Stimulated activated CD4-positive, alpha-beta T cell treated with anti-CD3 and anti-CD28 coated beads, Interleukin-4, amount 100 ng/mL, for 48 hours (primary cell): Measurements from ENCODE around the gene KHDC4.

Experiments
- DNase-seq, 2 donors: peaks; one replicate each; pipeline ENCODE4 v3.0.0-alpha.2; 2020; ENCODE audit warnings: low read depth in 2 of 2

Gene KHDC4

DNA sequence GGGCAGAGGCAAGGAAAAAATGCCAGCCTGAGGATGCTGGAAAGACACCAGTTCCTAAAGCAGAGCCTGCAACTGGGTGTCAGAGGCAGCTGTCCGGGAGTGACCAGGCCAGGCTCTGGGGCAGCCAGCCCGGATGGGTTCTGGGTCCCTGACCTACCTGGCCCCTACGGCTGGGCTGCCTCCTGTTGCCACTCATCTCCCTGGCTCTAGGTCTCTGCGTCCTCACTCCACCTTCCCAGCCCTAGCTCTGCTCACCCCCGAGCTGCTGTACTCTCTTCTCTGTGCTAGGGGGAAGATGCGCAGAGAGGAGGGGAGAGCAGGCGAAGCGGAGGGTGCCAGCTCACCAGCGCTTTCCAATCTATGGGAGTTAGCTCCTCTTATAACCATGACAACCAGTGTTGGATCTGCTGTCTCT lies 35.2 kb upstream of the KHDC4 start:
- DNase-seq: no peak

DNA sequence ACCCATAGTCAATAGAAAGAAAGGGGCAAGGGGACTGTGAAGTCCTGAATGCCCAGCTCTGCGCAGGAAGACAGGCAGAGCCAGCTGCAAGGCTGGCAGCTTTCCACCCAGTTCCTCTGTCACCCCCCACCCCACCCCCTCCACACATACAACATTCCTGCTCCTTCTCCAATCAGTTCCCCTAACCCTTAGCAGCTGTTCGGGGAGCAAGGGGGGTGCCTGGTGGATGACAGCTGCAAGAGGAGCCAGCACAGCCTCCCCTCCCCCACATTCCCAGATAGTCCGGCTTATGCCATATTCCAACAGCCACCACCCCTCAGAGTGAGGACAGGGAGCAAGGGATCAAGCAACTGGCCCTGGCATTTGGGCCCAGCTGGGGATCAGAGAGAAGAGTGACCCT lies 34.5 kb upstream of the KHDC4 start:
- no peak for DNase-seq

DNA sequence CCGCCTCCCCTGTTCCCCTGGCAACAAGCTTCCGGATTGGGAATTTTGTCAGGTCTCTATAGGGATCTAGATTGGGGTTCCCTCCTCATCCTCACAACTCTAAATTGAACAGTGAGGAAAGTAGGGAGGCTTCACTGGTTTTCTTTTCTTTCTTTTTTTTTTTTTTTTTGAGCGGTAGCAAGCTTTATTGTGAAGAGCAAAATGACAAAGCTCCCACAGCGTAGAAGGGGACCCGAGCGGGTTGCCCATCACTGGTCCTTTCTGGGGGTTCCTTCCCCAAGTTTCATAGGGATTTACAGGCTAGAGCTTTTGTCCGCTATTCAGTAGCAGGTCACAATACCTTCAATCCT lies 33.8 kb upstream of the KHDC4 start:
- no peak for DNase-seq

DNA sequence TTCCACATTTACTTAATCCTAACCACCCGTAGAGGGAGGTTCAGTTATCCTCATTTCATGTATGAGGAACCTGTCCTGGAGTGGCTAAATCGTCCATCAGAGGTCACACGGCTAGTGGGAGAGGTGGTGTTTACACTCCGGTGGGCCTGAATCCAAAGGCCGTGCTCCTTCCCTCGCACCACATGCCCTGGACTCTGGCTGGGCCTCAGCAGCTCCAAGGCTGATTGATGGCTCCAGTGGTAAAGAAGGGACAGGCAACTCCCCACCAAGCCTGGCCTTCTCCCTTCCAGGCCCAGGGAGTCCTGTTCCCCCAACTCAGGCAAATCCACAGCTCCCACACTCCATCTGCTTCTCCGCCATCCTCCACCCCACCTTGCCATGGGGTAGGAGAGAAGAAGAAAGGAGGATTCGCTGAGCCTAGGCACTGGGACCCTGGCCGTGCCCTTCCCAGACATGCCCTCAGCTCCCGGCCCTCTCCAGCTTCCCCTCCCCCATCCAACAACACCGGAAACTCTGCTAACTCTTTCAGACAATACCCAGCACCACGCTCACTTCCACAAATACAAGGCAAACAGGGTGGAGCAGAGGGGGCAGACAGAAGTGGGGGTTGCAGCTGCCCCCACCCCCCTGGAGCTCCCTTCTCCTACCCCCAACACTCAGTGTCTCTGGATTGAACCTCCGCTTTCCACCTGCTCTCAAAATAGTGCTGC lies 33.3 kb upstream of the KHDC4 start:
- DNase-seq: no peak

DNA sequence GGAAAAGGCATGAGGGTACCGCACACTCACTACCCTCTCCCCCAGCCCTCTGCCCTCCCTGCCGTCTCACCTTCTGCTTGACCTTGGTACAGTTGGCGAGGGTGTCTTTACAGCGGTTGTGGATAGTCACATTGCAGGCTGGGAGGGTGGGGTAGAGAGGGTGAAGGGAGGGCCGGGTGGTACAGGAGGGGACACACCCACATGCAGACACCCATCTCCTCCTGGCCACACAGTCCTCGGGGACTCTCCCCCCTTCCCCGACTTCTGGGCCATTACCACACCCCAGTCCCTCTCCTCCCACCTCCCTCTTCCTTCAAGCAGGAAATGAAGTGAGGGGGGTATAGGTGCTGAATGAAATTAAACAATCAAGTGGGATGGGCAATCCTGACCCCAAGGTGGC lies 32.5 kb upstream of the KHDC4 start:
- no peak for DNase-seq

DNA sequence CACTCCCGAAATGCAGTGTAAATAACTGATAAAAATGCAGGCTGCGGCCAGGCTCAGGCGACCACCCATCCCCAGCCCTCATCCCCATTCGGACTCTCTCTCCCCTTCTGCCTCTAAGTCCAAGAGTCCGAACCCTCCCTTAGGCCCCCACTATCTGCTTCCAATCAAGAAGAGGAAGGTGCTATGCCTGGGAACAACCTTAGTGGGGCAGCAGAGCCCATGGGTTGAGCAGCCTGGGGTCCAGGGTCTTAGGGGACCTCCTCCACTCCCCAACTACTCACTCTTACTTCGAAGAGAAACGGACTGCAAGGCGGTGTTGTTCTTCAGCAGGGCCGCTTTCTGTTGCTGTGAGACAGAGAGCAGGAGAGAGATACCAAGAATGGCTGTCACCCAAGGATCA lies 31.9 kb upstream of the KHDC4 start:
- no peak for DNase-seq

DNA sequence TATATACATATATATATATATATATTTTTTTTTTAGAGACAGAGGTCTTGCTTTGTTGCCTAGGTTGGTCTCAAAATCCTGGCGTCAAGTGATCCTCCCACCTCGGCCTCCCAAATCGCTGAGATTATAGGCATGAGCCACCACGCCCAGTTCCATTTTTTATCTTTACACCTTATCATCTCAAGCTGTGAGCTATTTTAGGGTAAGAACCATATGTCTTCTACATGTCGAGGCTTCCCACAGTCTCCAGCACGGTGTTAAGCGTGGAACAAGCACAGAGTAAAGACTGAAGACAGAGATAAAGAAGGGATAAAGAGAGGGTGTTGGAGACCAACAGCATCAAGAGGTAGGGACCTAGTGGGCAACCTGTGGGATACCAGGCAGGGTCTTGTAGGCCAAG lies 30.0 kb upstream of the KHDC4 start:
- DNase-seq: no peak

DNA sequence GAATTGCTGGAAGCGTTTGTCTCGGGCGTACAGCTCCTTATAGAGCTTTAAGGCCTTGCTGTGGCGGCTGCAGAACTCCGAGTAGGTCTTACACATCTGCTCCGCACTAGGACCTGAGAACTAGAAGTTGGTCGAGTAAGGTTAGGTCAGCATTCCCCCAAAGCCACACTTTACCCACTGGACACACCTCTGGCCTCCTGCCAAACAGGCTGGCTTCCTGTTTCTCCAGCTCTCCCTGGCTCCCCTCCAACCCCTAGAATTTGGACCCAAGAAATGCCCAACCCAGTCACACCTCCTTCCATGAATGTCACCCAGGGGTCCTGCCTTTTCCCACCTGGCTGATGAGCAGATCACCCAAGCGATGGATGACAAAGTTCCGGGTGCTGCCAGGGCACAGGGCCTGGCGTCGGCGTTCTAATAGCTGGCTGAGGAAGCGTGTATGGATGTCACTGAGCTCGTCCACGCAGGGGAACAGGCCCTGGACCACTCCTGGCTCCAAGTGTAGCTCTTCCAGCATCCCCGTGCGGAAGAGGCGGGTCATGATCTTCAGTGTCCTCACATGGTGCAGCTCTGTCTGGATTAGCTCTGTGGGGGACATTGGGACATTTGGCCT lies 28.5 kb upstream of the KHDC4 start:
- DNase-seq: no peak

DNA sequence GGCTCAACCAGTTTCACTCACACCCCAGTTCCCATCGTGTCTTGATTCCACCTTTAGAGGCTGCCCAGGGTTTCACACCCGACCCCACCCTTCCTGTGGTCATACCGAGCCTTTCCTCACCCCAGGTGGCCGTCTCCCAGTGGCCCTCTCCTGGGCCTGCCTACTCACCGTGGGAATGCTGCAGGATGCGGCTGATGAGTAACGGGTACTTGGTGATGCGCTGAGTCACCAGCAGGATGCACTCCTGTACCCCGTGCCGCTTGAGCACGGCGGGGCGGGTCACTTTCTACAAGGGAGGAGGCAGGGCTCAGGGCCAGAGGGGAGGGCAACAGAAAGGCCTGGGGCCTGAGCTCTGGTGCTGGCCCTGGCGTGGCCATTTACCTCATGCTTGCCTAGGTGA lies 27.7 kb upstream of the KHDC4 start:
- no peak for DNase-seq

DNA sequence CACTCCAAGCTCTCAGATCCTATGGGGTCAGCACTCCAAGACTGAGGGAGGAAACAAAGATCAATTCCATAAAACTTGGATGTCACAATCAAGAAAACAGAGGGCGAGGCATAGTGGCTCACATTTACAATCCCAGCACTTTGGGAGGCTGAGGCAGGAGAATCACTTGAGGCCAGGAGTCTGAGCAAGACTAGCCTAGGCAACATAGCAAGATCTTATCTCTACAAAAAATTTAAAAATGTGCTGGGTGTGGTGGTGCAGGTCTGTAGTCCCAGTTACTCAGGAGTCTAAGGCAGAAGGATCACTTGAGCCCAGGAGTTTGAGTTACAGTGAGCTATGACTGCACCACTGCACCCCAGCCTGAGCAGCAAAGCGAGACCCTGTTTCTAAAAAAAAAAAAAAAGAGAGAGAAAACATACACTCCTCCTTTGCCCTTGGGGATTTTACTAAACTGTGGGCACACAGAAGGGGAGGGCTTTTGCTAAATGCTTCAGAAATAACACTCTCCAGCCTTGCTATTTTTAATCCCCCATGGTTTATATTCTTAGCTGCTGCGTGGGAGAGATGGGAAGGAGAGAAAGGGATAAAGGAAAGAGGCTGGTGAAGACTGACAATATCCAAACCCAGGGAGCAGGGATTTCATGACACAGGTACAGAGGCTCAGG lies 26.0 kb upstream of the KHDC4 start:
- DNase-seq: no peak

DNA sequence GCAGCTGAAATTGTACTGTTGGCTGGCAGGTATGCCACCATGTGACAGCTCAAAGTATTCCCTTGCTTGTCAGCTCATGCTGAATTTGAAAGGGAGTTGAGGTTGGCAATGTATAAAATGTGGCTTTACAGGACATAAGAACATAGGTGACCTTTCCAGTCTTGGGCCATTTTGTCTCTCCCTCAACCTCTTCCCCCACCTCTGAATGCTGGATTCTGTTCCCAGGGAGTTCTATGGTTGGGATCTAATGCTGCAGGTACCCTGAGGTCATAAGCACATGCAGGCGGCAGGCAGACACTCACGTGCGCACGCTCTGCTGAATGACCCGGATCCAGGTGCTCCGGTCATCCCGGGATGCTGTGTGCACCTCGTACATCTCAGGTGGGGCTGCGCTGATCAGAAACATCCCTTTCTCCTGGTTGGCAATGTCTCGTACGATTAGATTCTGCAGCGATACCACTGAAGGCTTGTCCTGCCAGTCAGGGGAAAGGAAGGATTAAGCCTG lies 23.2 kb upstream of the KHDC4 start:
- no peak for DNase-seq

DNA sequence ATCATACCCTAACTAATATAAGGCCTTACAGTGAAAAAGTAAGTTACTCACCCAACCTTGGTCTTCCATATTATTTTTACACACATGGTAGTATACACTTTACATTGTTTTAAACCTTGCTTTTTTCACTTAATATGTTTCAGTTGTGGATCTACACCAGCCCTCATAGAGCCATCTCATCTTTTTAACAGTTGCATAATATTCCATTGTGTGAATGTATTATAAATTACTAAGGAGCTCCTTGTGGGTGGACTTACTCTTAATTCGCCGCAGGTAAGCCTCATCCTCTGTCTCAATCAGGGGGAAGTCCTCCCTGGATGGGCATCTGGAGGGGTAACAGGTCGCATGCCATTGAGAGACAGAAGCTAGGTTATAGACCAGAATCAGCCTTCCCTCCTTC lies 20.4 kb upstream of the KHDC4 start:
- DNase-seq: no peak

DNA sequence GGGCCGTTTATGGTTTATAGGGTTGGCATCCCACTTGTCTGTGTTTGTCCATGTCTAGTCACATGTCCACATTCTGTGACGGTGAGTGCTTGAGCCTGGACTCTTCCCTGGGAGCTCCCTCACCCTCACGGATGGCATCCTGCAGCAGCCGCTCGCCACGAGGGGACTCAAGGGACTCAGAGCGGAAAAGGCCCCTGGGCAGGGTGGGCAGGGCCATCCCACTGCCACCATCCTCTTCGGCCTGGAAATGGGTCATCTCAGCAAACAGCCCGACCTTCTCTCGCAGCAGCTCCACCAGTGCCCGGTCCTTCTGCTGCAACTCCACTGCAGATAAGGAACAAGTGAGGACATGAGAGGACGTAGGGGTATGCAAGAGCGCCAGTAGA lies 18.3 kb upstream of the KHDC4 start:
- DNase-seq: no peak

DNA sequence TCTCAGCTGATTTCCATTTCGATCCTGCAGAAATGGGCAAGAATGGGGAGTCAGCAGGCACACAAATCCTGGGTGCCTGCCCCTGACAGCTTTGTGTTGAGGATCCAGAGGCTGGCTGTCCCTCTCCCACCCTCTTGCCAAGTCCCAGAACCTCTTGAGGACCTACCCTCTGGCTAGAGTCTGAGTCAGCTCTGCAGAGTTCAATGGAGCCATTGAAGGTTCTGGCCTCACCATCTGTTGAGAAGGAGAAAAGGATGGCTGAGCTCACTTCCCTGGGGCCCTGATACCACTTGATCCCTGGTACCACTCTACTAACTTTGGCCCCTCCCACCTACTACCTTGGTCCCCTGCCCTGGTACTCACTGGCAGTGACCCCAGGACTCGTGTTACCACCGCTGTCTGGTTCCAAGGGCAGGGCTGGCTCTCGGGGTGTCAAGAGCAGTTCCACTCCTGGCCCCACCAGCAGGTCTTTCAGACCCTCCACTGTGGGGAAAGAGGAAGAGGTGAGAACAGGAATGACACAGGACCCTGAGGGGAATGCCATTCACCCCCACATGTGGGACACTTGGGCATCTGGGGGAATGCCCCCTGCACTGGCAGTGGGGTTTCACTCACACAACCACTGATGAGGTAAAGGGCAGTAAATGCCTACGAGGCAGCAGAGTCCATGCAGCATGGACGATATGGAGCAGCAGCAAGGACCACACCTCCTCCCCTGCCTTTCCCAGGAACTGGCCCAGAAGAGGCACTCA lies 17.7 kb upstream of the KHDC4 start:
- no peak for DNase-seq

DNA sequence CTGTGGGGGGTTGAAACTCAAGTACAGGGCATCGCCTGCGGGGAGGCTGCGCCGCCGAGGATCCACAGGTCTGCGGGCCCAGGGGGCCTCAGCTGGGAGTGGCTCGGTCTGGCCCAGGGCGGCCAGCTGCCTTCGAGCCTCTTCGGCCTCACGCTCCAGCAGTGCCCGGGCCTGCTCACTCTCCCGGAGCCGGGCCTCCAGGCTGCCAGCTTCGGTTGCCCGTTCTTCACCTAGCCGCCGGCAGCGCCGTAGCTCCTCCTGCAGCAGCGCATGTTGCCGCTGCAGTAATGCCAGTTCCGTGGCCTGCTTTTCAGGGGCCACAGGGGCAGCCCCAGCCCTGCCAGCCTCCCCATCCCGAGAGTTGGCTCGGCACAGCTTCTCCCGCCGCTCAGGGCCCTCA lies 16.6 kb upstream of the KHDC4 start:
- DNase-seq: no peak

DNA sequence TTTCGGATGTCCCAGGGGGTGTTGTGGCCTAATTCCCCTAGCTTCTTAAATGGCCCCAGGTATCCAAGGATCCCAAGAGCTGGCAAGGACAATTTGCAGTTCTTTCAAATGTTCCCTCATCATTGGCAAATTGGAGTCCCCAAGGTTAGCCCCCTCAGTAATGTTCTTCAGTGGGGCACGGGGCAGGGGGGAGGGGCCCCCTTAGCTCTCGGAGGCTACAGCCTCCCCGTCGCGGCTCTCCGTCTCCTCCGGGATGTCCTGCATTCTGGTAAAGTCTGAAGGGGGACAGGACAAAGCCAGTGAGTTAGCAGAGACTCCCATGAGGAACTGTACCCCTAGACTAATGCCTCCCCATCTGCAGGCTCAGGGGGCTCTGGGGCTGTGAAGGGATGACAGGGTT lies 13.5 kb upstream of the KHDC4 start:
- no peak for DNase-seq

DNA sequence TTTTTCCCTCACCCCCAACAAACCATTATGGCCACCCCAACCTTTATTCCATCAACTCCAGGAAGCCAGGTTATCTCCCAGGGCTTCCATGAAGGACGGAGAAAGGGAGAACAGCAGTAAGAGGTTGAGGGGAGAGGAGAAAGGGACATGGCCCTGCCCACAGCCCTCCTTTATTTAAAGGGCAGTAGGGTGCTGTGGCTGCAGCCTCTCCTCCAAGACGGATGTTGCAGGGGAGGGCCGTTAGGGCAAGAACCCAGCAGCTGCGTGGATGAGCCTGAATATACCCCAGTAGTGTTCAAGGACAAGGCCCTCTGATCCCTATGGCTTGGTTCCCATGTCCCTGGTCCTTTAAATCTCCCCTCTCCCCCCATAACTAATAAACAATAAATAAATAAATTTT lies 13.1 kb upstream of the KHDC4 start:
- DNase-seq: no peak

DNA sequence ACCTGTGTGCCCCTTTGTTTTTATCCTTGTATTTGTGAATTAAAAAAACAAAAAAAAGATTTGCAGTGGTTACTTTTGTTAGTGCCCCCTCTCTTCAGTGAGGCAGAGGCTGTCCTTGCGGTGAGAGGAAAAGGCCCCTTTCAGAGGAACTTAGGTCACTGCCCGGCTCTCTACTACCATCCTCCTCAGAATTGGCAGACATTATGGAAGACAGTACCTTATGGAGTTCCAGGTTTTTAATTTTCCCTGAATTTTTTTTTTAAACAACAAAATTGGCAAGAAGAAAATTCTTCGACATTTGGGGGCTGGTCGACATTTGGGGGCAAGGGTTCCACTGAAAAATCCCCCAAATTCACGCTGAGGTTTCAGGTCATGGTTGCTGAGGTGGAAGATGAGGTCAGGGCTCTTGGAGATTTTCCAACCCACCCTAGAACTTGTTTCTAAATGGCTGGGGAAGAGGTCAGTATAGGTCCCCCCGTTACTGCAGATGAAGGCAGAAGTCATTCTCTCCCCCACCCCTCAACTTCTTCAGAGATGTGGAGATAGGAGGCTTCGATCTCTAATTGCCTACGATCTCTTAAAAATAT lies 12.5 kb upstream of the KHDC4 start:
- DNase-seq: no peak

DNA sequence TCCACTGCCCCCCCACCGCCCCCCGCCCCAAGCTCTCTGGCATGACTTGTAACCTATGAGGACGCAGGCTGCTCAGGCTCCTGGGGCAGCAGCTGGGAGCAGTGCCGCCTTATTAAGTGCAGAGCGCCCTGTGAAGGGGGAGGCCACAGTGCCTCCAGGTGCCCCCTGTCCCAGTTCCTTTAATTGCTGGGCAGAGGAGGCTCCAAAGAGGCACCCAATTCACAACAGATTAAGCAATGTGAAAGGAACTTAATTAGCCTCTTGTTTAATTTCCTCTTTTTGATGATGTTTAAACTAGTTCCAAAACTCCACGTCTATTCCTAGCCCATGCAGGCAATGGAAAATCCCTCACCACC lies 10.2 kb upstream of the KHDC4 start:
- DNase-seq: no peak

DNA sequence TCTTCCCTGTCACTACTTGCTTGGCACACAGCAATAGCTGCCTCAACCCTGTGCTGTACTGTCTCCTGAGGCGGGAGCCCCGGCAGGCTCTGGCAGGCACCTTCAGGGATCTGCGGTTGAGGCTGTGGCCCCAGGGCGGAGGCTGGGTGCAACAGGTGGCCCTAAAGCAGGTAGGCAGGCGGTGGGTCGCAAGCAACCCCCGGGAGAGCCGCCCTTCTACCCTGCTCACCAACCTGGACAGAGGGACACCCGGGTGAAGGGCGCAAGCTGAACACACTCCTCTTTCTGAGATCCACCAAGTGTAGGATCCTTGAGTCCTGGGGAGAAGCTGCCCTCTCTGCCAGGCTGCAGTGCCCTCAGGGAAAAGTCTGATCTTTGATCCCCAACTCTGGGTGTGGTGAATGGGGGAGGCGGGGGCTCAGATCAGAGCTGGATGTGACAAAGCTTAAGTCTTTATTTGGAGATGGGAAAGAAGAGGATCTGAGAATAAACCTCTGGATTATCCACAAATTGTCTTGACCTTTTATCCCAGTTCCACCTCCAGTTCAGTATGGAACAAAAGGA lies 8.4 kb upstream of the KHDC4 start:
- no peak for DNase-seq

DNA sequence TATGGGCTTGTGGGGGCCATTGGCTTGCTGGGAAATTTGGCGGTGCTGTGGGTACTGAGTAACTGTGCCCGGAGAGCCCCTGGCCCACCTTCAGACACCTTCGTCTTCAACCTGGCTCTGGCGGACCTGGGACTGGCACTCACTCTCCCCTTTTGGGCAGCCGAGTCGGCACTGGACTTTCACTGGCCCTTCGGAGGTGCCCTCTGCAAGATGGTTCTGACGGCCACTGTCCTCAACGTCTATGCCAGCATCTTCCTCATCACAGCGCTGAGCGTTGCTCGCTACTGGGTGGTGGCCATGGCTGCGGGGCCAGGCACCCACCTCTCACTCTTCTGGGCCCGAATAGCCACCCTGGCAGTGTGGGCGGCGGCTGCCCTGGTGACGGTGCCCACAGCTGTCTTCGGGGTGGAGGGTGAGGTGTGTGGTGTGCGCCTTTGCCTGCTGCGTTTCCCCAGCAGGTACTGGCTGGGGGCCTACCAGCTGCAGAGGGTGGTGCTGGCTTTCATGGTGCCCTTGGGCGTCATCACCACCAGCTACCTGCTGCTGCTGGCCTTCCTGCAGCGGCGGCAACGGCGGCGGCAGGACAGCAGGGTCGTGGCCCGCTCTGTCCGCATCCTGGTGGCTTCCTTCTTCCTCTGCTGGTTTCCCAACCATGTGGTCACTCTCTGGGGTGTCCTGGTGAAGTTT lies 7.8 kb upstream of the KHDC4 start:
- no peak for DNase-seq
